ENCODE results near the gene SNX25. TPM values are rescaled to one million over a fixed set of nuclear protein-coding genes. Genes with fewer than 3 reads are reported as not detected.

The SNX25 gene
- total RNA-seq, 1 experiment from 2014 or later = 50.5 TPM

GRCh38 chr4:185265942-185266341 is 56.5 kb downstream of the SNX25 start:
- Histone ChIP-seq H3K79me2 (ENCODE audit: low read length) (peaks cover 75% of the 10 kb centered on the region), H3K4me3 (ENCODE audit: low read length) (no peak overlapping the region), H4K20me1 (ENCODE audit: insufficient read depth, low read depth, low read length) (no peaks in the 10 kb centered on the region), H3K9ac (ENCODE audit: low read length) (no peak overlapping the region), H3K9me2 (replicated peaks; ENCODE audit: insufficient read depth, low read length) (no peaks in the 10 kb centered on the region), H3K4me2 (ENCODE audit: low read depth, low read length, poor library complexity, severe bottlenecking) (peak overlapping the region; percentile 50), H3K4me1 (ENCODE audit: low read length) (peaks cover 53% of the 10 kb centered on the region), H3K36me3 (ENCODE audit: insufficient read depth, low read length) (peaks cover 21% of the 10 kb centered on the region; the same call in 1 of the 2 replicates), H3K27ac (ENCODE audit: low read length) (peak overlapping the region; percentile 77), H3K9me3 (ENCODE audit: low read length) (no peaks in the 10 kb centered on the region), H3K27me3 (ENCODE audit: low read length) (no peaks in the 10 kb centered on the region), H2AFZ (ENCODE audit: low read length) (no peak overlapping the region)
- DNase-seq = peak; percentile 67

GRCh38 chr4:185269286-185269685 is 59.9 kb downstream of the SNX25 start:
- H3K9ac ChIP-seq (ENCODE audit: low read length) = no peak overlapping the region
- no peak for DNase-seq
- H3K36me3 ChIP-seq (ENCODE audit: insufficient read depth, low read length) = peaks cover 18% of the 10 kb centered on the region; the same call in 1 of the 2 replicates
- no peaks in the 10 kb centered on the region for H3K27me3 ChIP-seq (ENCODE audit: low read length)
- H3K4me2 ChIP-seq (ENCODE audit: low read depth, low read length, poor library complexity, severe bottlenecking) = no peak overlapping the region
- H2AFZ ChIP-seq (ENCODE audit: low read length) = no peak overlapping the region
- no peaks in the 10 kb centered on the region for H4K20me1 ChIP-seq (ENCODE audit: insufficient read depth, low read depth, low read length)
- H3K79me2 ChIP-seq (ENCODE audit: low read length) = peaks cover 77% of the 10 kb centered on the region
- H3K9me2 ChIP-seq (replicated peaks; ENCODE audit: insufficient read depth, low read length) = no peaks in the 10 kb centered on the region
- peaks cover 24% of the 10 kb centered on the region for H3K4me1 ChIP-seq (ENCODE audit: low read length)
- no peak overlapping the region for H3K4me3 ChIP-seq (ENCODE audit: low read length)
- H3K27ac ChIP-seq (ENCODE audit: low read length) = no peak overlapping the region
- H3K9me3 ChIP-seq (ENCODE audit: low read length) = no peaks in the 10 kb centered on the region

GRCh38 chr4:185270037-185270436 is 60.6 kb downstream of the SNX25 start:
- Histone ChIP-seq H3K4me1 (ENCODE audit: low read length) (peaks cover 24% of the 10 kb centered on the region), H3K4me2 (ENCODE audit: low read depth, low read length, poor library complexity, severe bottlenecking) (no peak overlapping the region), H2AFZ (ENCODE audit: low read length) (no peak overlapping the region), H3K27me3 (ENCODE audit: low read length) (no peaks in the 10 kb centered on the region), H3K79me2 (ENCODE audit: low read length) (peaks cover 81% of the 10 kb centered on the region), H3K9me2 (replicated peaks; ENCODE audit: insufficient read depth, low read length) (no peaks in the 10 kb centered on the region), H3K9me3 (ENCODE audit: low read length) (no peaks in the 10 kb centered on the region), H3K9ac (ENCODE audit: low read length) (no peak overlapping the region), H3K36me3 (ENCODE audit: insufficient read depth, low read length) (peaks cover 14% of the 10 kb centered on the region; the same call in 1 of the 2 replicates), H3K27ac (ENCODE audit: low read length) (no peak overlapping the region), H3K4me3 (ENCODE audit: low read length) (no peak overlapping the region), H4K20me1 (ENCODE audit: insufficient read depth, low read depth, low read length) (no peaks in the 10 kb centered on the region)
- no peak for DNase-seq

DNA sequence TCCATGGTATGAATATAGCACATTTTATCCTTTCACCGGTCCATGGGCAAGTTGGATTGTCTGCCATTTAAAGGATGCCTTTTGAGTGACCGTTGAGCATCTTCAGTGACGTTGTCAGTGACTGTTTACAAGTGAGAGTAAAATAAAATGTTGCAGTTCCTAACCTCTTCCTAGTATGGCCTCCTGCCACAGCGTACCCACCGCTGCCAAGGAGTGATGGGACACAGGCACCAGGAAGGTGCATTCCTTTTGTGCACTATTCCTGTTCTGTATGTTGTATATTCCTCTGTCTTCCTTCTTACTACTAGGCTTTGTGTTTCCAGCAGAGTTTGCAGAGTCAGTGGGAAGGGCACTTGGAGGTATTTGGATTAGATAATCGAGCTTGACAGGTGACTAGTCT is 61.5 kb downstream of the SNX25 start:
- no peak overlapping the region for H2AFZ ChIP-seq (ENCODE audit: low read length)
- no peak overlapping the region for H3K9ac ChIP-seq (ENCODE audit: low read length)
- H3K27ac ChIP-seq (ENCODE audit: low read length) = no peak overlapping the region
- peaks cover 85% of the 10 kb centered on the region for H3K79me2 ChIP-seq (ENCODE audit: low read length)
- no peak for DNase-seq
- no peak overlapping the region for H3K4me2 ChIP-seq (ENCODE audit: low read depth, low read length, poor library complexity, severe bottlenecking)
- no peaks in the 10 kb centered on the region for H3K9me3 ChIP-seq (ENCODE audit: low read length)
- H3K27me3 ChIP-seq (ENCODE audit: low read length) = no peaks in the 10 kb centered on the region
- no peaks in the 10 kb centered on the region for H4K20me1 ChIP-seq (ENCODE audit: insufficient read depth, low read depth, low read length)
- H3K4me3 ChIP-seq (ENCODE audit: low read length) = no peak overlapping the region
- H3K9me2 ChIP-seq (replicated peaks; ENCODE audit: insufficient read depth, low read length) = no peaks in the 10 kb centered on the region
- peaks cover 14% of the 10 kb centered on the region; the same call in 1 of the 2 replicates for H3K36me3 ChIP-seq (ENCODE audit: insufficient read depth, low read length)
- H3K4me1 ChIP-seq (ENCODE audit: low read length) = peaks cover 22% of the 10 kb centered on the region

GRCh38 chr4:185272245-185272644 is 62.8 kb downstream of the SNX25 start:
- Histone ChIP-seq H3K79me2 (ENCODE audit: low read length) (peaks cover 84% of the 10 kb centered on the region), H4K20me1 (ENCODE audit: insufficient read depth, low read depth, low read length) (no peaks in the 10 kb centered on the region), H3K27me3 (ENCODE audit: low read length) (no peaks in the 10 kb centered on the region), H3K4me2 (ENCODE audit: low read depth, low read length, poor library complexity, severe bottlenecking) (no peak overlapping the region), H3K9ac (ENCODE audit: low read length) (no peak overlapping the region), H3K9me3 (ENCODE audit: low read length) (no peaks in the 10 kb centered on the region), H3K4me3 (ENCODE audit: low read length) (no peak overlapping the region), H3K27ac (ENCODE audit: low read length) (no peak overlapping the region), H3K36me3 (ENCODE audit: insufficient read depth, low read length) (peaks cover 9% of the 10 kb centered on the region; the same call in 1 of the 2 replicates), H3K4me1 (ENCODE audit: low read length) (peaks cover 15% of the 10 kb centered on the region), H2AFZ (ENCODE audit: low read length) (no peak overlapping the region), H3K9me2 (replicated peaks; ENCODE audit: insufficient read depth, low read length) (no peaks in the 10 kb centered on the region)
- DNase-seq = no peak

- Histone ChIP-seq H2AFZ (ENCODE audit: low read length) (no peak overlapping the region), H3K27ac (ENCODE audit: low read length) (0 out of 2 replicates have a peak overlapping the region, but pooled peaks have one; percentile 35), H3K79me2 (ENCODE audit: low read length) (peaks cover 67% of the 10 kb centered on the region), H3K4me1 (ENCODE audit: low read length) (peaks cover 15% of the 10 kb centered on the region), H3K27me3 (ENCODE audit: low read length) (no peaks in the 10 kb centered on the region), H3K9me3 (ENCODE audit: low read length) (no peaks in the 10 kb centered on the region), H3K9ac (ENCODE audit: low read length) (no peak overlapping the region), H3K9me2 (replicated peaks; ENCODE audit: insufficient read depth, low read length) (no peaks in the 10 kb centered on the region), H4K20me1 (ENCODE audit: insufficient read depth, low read depth, low read length) (no peaks in the 10 kb centered on the region), H3K36me3 (ENCODE audit: insufficient read depth, low read length) (no peaks in the 10 kb centered on the region), H3K4me2 (ENCODE audit: low read depth, low read length, poor library complexity, severe bottlenecking) (no peak overlapping the region), H3K4me3 (ENCODE audit: low read length) (no peak overlapping the region)
- DNase-seq = no peak
Measured at GRCh38 chr4:185275501-185275900, 66.1 kb downstream of the SNX25 start.

- Histone ChIP-seq H4K20me1 (ENCODE audit: insufficient read depth, low read depth, low read length) (no peaks in the 10 kb centered on the region), H3K27me3 (ENCODE audit: low read length) (no peaks in the 10 kb centered on the region), H3K9me3 (ENCODE audit: low read length) (no peaks in the 10 kb centered on the region), H3K4me1 (ENCODE audit: low read length) (peaks cover 15% of the 10 kb centered on the region), H3K4me3 (ENCODE audit: low read length) (no peak overlapping the region), H3K79me2 (ENCODE audit: low read length) (peaks cover 67% of the 10 kb centered on the region), H3K36me3 (ENCODE audit: insufficient read depth, low read length) (no peaks in the 10 kb centered on the region), H3K27ac (ENCODE audit: low read length) (no peak overlapping the region; the same call in 1 of the 2 replicates), H3K9ac (ENCODE audit: low read length) (no peak overlapping the region), H3K9me2 (replicated peaks; ENCODE audit: insufficient read depth, low read length) (no peaks in the 10 kb centered on the region), H3K4me2 (ENCODE audit: low read depth, low read length, poor library complexity, severe bottlenecking) (no peak overlapping the region), H2AFZ (ENCODE audit: low read length) (no peak overlapping the region)
- no peak for DNase-seq
Measured at GRCh38 chr4:185276036-185276435, 66.6 kb downstream of the SNX25 start.

DNA sequence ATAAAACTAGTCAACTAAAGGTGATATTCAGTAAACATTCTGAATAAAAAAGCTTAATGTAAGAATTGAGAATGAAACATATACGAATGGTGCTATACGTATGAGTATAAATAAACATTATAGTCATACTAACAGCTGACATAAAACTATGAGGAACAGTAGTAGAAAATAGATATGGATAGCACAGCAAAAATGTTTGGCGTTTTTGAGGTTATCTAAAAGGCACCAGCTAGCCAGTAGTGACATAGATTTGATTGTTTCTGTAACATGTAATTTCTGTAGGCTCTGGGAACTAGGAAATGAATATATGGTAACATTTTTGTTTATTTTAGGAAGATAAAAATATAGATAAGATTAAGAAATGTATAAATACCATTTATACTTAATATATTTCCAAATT is 69.3 kb downstream of the SNX25 start:
- no peak overlapping the region for H3K27ac ChIP-seq (ENCODE audit: low read length)
- H3K4me1 ChIP-seq (ENCODE audit: low read length) = peaks cover 15% of the 10 kb centered on the region
- H3K9me3 ChIP-seq (ENCODE audit: low read length) = no peaks in the 10 kb centered on the region

More for the DNA sequence above, 69.3 kb downstream of the SNX25 start:
- H3K9ac ChIP-seq (ENCODE audit: low read length) = no peak overlapping the region
- H3K9me2 ChIP-seq (replicated peaks; ENCODE audit: insufficient read depth, low read length) = no peaks in the 10 kb centered on the region
- H3K4me2 ChIP-seq (ENCODE audit: low read depth, low read length, poor library complexity, severe bottlenecking) = no peak overlapping the region
- H4K20me1 ChIP-seq (ENCODE audit: insufficient read depth, low read depth, low read length) = no peaks in the 10 kb centered on the region
- H2AFZ ChIP-seq (ENCODE audit: low read length) = no peak overlapping the region
- DNase-seq = no peak
- H3K79me2 ChIP-seq (ENCODE audit: low read length) = peaks cover 54% of the 10 kb centered on the region
- no peak overlapping the region for H3K4me3 ChIP-seq (ENCODE audit: low read length)
- H3K27me3 ChIP-seq (ENCODE audit: low read length) = no peaks in the 10 kb centered on the region
- H3K36me3 ChIP-seq (ENCODE audit: insufficient read depth, low read length) = no peaks in the 10 kb centered on the region

All from Karpas-422 (cell line).